ENCODE results near the gene MAP9.
"Not testable (repeated sequence)": the region's sequence is repeated elsewhere in the genome, so short reads cannot be mapped to it uniquely, and the experiment has no call there.

Gene MAP9

DNA sequence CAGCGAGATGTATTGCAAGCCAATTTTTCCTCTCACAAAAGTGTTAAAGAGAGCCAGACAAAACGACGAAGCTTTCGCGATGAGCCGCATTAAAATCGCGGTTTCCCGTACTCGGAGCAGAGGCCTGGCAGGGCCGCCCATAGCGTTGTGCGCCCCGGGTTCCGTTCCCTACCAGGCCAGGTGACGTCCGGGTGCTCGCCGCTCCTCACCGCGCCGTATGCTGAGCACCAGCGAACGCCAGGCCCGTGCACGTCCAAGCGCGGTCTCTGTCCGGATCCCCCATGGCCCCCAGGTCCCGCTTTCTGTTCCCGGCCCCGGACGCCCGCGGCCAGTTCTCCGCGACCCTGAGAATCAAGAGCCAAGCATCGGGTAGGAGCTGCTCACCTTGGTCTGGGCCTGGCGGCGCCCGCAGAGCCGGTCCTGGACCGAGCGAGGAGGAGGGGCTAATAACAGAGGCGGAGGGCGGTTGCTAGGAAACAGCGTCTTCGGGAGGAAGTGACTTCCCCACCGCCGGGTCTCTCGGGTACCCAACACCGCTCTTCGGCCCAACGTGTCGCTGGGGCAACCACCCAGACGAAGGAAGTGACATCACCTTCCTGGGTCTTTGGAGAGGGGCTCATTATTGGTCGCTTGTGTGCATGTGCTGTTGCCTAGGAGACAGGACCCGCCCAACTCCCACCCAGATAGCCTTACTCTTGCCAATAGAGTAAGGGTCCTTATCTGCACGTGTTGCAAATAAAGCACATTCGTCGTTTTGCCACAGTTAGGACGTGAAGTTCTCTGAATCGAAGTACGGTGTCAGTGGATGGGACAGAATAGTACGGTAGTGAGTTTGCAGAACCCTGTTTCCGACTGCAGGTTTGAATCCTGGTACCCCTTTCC lies at the start of gene MAP9:
Gene MAP9 (minus strand): TSS at position 579 of the 882 bp plus-strand sequence. CDS start 1,115 bp downstream, outside the sequence.
- DNase-seq (ENCODE audit: low spot score) = peak; percentile 17

- DNase-seq (ENCODE audit: low spot score) = not testable (repeated sequence)
These were observed 48.0 kb upstream of the MAP9 start for GRCh38 chr4:155424778-155425177.

DNA sequence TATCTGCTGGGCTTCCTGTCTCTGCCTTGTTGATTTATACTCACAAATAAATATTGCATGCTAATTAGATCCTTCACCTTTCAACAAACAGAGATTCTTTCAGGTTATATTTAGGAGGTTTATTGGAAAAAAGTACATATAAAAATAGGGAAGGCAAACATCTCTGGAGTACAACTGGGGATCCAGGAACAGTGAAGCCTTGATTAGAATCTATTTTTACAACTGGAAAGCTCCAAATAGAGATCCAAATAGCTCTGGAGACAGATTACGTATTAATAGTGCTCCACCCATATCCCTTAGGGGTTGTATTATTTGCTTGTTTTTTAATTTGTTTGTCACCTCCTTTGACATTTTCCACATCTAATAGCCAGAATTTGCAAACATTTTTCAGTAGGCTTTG lies 46.9 kb upstream of the MAP9 start:
- no peak for DNase-seq (ENCODE audit: low spot score)

- DNase-seq (ENCODE audit: low spot score) = no peak
These were observed 42.5 kb upstream of the MAP9 start for GRCh38 chr4:155419266-155419665.

DNA sequence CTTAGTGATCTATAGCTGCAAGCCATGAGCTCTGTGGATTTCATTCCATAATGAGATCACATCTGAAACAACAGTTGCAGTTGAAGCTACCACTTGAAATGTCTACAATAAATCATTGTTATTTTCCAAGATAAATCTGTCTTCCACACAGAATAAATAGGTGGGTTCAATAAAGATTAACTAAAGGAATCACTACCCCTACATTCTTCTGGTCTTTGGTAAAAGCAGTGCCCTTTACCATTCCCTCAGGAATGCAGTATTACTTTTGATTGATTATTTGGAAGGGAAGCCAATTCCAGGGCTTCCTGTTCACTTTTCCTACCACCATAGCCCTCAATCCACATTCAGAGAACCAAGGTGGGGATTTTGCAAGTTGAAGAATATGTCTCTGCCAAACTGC lies 38.9 kb upstream of the MAP9 start:
- DNase-seq (ENCODE audit: low spot score) = no peak

DNA sequence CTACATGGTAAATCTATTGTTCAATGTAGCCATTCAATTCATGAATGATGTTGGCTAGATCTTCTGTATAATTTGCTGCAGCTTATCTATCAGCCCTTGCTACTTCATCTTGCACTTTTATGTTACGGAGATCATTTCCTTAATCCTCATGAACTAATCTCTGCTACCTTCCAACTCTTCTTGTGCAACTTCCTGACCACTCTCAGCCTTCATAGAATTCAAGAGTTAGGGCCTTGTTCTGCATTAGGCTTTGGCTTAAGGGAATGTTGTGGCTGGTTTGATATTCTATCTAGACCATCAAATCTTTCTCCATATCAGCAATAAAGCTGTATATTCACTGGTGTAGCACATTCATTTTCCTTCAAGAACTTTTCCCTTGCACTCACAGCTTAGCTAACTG lies 36.7 kb upstream of the MAP9 start:
- DNase-seq (ENCODE audit: low spot score) = no peak

DNA sequence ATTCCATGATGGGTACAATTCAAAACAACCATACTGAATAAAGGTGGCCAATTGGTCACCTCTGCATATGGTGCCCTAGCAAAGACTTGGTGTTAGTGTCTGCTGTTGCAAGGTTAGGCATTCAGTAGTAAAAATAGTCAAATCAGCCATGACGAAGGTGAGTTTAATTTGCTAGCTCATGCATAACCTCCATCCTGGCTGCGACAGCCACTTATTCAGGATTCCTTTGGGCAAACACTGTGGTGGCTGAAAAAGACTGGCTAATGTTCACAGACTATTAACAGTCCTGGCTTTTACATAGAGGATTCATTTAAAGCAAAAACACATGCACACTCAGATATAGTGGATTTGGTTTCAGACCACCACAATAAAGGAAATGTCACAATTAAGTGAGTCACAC lies 34.8 kb upstream of the MAP9 start:
- DNase-seq (ENCODE audit: low spot score) = no peak

DNA sequence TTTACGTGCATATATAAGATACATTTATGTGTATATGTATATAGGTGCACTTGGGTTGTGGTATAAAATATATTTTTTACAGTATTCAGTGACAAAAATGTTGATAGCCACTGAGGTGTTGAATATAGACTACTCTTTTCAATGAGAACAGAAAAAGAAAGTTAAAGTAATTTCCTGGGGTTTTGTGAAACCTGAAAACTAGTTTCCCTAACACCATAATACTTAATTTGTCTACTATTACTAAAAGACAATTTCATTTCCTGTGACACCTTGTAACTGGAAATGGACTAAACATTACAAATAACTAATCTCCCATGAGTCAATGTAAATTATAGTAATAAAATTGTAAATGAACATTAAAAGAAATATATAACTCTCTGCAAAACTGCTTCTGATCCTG lies 32.0 kb upstream of the MAP9 start:
- DNase-seq (ENCODE audit: low spot score) = no peak

DNA sequence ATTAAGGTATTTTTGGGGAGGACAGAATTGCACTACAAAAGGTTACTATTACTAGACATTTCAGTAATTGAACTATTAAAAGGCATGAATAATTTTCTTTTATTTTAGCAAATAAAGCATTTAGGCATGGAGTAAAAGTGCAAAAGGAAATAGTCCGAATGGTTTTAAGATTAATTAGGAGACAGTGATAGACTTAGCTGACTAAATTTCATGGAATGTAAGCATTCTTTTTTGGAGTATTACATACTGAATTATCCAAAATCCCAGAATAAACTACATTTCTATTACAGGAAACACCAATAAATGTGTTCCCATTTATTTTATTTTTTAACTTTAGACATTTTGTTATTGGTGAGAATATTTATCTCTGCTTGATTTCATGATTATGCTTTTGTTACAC lies 30.7 kb upstream of the MAP9 start:
- no peak for DNase-seq (ENCODE audit: low spot score)

GRCh38 chr4:155405059-155405458 lies 28.3 kb upstream of the MAP9 start:
- no peak for DNase-seq (ENCODE audit: low spot score)

DNA sequence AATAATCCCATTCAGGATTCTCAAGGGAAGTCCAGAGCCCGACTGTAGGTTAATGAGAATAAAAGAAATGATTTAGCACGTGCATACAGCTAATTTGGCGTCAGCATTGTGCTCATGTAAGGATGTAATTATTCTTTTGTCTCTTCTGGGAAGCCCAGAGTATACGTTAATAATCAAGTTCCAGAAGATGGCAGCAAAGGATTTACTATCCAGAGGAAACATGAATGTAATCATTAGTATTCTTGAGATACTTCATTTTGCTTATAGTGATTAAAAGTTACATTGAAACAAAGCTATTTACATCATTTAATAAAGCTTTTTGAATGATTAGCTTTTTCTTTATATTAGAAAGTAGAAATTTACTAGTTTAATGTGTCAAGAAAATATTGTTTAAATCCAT lies 27.1 kb upstream of the MAP9 start:
- no peak for DNase-seq (ENCODE audit: low spot score)

- no peak for DNase-seq (ENCODE audit: low spot score)
These were observed 26.2 kb upstream of the MAP9 start for GRCh38 chr4:155402941-155403340.

GRCh38 chr4:155400893-155401292 lies 24.1 kb upstream of the MAP9 start:
- no peak for DNase-seq (ENCODE audit: low spot score)

- no peak for DNase-seq (ENCODE audit: low spot score)
These were observed 23.4 kb upstream of the MAP9 start for GRCh38 chr4:155399974-155400697.

DNA sequence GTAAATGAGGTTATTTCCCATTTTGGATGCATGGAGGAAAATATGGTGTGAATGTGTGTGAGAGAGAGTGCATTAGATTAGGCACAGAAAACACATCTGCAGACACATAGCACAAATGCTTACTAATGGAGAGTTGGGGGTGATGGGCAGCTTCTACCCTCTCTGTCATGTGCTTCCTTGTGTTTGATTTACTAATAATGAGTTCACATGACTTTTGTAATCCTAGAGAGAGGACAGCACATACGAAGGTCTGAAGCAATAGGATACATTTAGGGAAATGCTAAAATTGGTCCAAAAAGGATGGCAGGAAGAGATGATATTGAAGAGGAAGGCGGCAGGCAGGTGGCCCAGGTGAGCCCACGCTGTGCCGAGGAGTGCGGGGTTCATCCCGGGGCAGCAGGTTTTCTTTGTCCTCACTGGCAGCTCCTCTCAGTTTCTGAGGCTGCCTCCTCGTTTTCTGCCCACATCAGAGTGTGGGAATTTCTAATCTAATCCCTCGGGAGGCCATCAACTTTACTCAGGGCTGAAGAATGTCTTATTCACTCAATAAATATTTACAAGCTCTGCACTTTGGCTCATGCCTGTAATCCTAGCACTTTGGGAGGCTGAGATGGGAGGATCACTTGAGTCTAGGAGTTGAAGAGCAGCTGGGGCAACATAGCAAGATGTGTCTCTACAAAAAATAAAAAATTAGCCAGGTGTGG lies 15.9 kb upstream of the MAP9 start:
- no peak for DNase-seq (ENCODE audit: low spot score)

DNA sequence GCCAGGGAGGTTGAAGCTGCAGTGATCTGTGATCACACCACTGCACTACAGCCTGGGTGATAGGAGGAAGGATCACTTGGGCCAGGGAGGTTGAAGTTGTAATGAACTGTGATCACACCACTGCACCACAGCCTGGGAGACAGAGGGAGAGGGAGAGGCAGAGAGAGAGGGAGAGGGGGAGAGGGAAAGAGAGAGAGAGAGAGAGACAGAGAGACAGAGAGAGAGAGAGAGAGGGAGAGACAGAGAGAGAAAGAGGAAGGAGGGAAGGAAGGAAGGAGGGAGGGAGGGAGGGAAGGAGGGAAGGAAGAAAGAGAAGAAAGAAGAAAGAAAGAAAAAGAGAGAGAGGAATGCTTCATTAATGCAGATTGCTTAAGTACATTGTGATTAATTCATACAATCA lies 15.2 kb upstream of the MAP9 start:
- DNase-seq (ENCODE audit: low spot score) = no peak

GRCh38 chr4:155388162-155388561 lies 11.4 kb upstream of the MAP9 start:
- no peak for DNase-seq (ENCODE audit: low spot score)

GRCh38 chr4:155383541-155383940 lies 6.8 kb upstream of the MAP9 start:
- no peak for DNase-seq (ENCODE audit: low spot score)

GRCh38 chr4:155377276-155377675 lies 511 bp upstream of the MAP9 start:
- DNase-seq (ENCODE audit: low spot score) = no peak

GRCh38 chr4:155371432-155372043 lies 5.2 kb downstream of the MAP9 start:
- DNase-seq (ENCODE audit: low spot score) = peak; percentile 25

DNA sequence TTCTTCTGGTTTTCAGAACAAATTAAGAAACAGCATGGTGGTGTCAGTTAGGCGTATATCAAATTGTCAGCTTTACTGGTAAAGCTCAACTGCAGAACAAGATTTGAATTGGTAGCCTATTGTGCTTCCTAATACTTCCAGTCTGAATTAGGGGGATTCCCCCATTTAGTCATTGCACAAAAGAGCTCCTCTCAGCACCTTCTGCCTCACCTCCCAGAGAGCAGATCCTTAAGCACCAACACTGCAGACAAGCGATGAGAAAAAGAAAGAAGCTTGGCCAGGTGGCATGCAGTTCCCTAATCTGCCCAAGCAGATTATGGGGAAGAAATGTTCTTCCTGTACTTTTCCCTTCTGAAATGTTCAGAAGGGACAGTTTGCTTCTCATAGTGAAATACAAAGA lies 9.2 kb downstream of the MAP9 start:
- no peak for DNase-seq (ENCODE audit: low spot score)

DNA sequence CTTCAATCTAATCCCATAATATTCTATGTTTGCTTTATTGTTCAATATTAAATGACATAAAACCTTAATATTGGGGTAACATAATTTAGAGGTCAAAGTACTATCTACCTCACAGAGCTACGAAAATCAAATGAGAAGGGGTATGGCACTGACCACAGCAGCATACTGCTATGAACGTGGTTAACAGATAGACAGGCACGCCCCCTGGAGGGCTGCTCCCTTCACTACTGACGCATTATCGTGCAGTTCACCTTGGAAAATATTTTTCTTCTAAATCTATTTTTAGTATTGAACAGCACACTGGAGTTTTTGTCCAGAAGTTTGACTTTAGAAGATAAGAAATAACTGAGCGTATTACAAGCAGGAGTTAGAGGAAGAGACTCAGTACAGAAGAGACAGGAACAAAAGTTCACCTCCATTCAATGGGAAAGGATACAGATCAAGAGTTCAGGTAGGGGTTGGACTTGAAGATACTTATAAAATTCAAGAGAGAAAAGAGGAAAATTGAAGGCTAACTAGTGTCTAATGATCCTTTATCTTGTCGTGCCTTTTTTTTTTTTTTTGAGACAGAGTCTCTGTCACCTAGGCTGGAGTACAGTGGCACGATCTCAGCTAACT lies 22.7 kb downstream of the MAP9 start:
- DNase-seq (ENCODE audit: low spot score) = peak; percentile 36
